Loucy (cell line): ENCODE data around the gene CDC42BPB.

Experiments used
- H2AFZ ChIP-seq: fragments of 200-600 bp; sonication (generic); 2 replicates; pipeline ENCODE4 v1.6.0; 2016; ENCODE audit warnings: antibody characterized with exemption, mild to moderate bottlenecking, low read length, moderate library complexity
- H3F3A ChIP-seq: fragments of 200-600 bp; 2 replicates; pipeline ENCODE4 v1.6.0; 2016; ENCODE audit warnings: antibody characterized with exemption, low read depth, mild to moderate bottlenecking
- H3K27me3 ChIP-seq: fragments of 200-600 bp; sonication (generic); 2 replicates; pipeline ENCODE4 v1.6.1; 2014; ENCODE audit warnings: low read length, mild to moderate bottlenecking; ENCODE audit not compliant: insufficient read depth, poor library complexity, severe bottlenecking
- H3K36me3 ChIP-seq: fragments of 200-600 bp; sonication (generic); 2 replicates; pipeline ENCODE4 v1.6.1; 2016; ENCODE audit warnings: low read length; ENCODE audit not compliant: insufficient read depth
- H3K4me1 ChIP-seq: fragments of 200-600 bp; sonication (generic); 2 replicates; pipeline ENCODE4 v1.5.1; 2014; ENCODE audit warnings: low read length, mild to moderate bottlenecking; ENCODE audit not compliant: insufficient read depth, poor library complexity, severe bottlenecking
- H3K4me2 ChIP-seq: fragments of 200-600 bp; sonication (generic); 2 replicates; pipeline ENCODE4 v1.6.0; 2014; ENCODE audit warnings: antibody characterized with exemption, low read length, low read depth, mild to moderate bottlenecking; ENCODE audit not compliant: poor library complexity, severe bottlenecking
- H3K4me3 ChIP-seq: fragments of 200-600 bp; sonication (generic); 2 replicates; pipeline ENCODE4 v1.5.1; 2014; ENCODE audit warnings: low read length, mild to moderate bottlenecking, mixed read lengths; ENCODE audit not compliant: poor library complexity, severe bottlenecking
- H3K79me2 ChIP-seq: fragments of 200-600 bp; sonication (generic); 2 replicates; pipeline ENCODE4 v1.6.1; 2014; ENCODE audit warnings: low read length; ENCODE audit not compliant: insufficient read depth
- H3K9ac ChIP-seq: fragments of 200-600 bp; sonication (generic); 2 replicates; pipeline ENCODE4 v1.6.0; 2014; ENCODE audit warnings: mild to moderate bottlenecking, low read depth, low read length, moderate library complexity; ENCODE audit not compliant: poor library complexity, severe bottlenecking
- H3K9me2 ChIP-seq: fragments of 200-600 bp; sonication (generic); replicated peaks from 2 replicates; pipeline ENCODE4 v1.6.1; 2016; ENCODE audit warnings: low read depth, low read length, mixed read lengths
- H3K9me3 ChIP-seq: fragments of 200-600 bp; sonication (generic); 2 replicates; pipeline ENCODE4 v1.6.1; 2014; ENCODE audit warnings: mild to moderate bottlenecking, antibody characterized with exemption, low read length, low read depth; ENCODE audit not compliant: insufficient read depth
- H4K20me1 ChIP-seq: fragments of 200-600 bp; sonication (generic); 2 replicates; pipeline ENCODE4 v1.6.0; 2014; ENCODE audit warnings: antibody characterized with exemption, low read length, mild to moderate bottlenecking; ENCODE audit not compliant: insufficient read depth, poor library complexity, severe bottlenecking
- EZH2phosphoT487 ChIP-seq: fragments of 200-600 bp; IDR thresholded peaks from 2 replicates; pipeline ENCODE4 v1.6.1; 2018; ENCODE audit warnings: antibody characterized with exemption, mild to moderate bottlenecking, moderate library complexity, borderline replicate concordance
- TF ChIP-seq, protein P1 (sequence below): fragments of 200-600 bp; sonication (generic); conservative IDR thresholded peaks from 2 replicates; pipeline ENCODE4 v1.5.1; 2014; ENCODE audit warnings: mild to moderate bottlenecking, antibody characterized with exemption, low read length

Gene CDC42BPB

DNA sequence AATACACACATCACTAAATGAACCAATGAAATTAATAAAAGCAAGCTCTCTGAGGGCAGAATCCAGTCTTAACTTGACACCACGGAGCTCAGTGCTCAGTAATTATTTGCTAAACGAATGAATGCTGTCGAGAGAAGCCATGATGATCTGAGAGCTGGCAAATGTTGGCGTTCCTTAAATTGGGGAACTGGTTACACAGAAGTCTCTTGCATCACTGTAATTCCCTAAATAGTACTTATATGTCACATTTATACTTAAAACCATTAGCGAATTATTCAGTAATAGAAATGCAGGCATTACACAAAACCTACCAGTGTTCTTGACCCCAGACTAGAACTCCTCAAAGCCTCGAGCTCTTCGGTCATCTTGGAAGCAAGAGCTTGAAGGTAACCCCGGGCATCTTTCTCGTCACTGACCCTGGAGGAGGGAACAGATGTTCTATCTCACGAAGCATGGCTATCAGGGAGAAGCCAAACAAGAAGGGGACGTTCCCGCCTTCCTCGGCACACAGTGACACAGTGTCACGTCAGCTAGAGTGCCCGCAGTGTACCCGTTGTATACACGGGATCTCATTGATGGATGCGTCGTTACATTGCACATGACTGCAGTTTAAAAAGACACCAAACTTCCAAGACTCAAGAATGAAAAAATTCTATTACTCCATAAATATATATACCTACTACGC is 91.2 kb downstream of the CDC42BPB start:
- no peak overlapping the region for H2AFZ ChIP-seq
- TF ChIP-seq, protein P1, sequence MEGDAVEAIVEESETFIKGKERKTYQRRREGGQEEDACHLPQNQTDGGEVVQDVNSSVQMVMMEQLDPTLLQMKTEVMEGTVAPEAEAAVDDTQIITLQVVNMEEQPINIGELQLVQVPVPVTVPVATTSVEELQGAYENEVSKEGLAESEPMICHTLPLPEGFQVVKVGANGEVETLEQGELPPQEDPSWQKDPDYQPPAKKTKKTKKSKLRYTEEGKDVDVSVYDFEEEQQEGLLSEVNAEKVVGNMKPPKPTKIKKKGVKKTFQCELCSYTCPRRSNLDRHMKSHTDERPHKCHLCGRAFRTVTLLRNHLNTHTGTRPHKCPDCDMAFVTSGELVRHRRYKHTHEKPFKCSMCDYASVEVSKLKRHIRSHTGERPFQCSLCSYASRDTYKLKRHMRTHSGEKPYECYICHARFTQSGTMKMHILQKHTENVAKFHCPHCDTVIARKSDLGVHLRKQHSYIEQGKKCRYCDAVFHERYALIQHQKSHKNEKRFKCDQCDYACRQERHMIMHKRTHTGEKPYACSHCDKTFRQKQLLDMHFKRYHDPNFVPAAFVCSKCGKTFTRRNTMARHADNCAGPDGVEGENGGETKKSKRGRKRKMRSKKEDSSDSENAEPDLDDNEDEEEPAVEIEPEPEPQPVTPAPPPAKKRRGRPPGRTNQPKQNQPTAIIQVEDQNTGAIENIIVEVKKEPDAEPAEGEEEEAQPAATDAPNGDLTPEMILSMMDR: no peak
- no peak for TF ChIP-seq EZH2phosphoT487
- no peaks in the 10 kb centered on the region for H4K20me1 ChIP-seq
- no peaks in the 10 kb centered on the region for H3K79me2 ChIP-seq
- no peak overlapping the region for H3K9ac ChIP-seq
- no peaks in the 10 kb centered on the region for H3F3A ChIP-seq
- no peak overlapping the region for H3K4me3 ChIP-seq
- no peaks in the 10 kb centered on the region for H3K9me2 ChIP-seq
- no peaks in the 10 kb centered on the region for H3K36me3 ChIP-seq
- H3K9me3 ChIP-seq: no peaks in the 10 kb centered on the region
- H3K4me2 ChIP-seq: no peak overlapping the region
- no peaks in the 10 kb centered on the region for H3K27me3 ChIP-seq
- H3K4me1 ChIP-seq: no peaks in the 10 kb centered on the region

DNA sequence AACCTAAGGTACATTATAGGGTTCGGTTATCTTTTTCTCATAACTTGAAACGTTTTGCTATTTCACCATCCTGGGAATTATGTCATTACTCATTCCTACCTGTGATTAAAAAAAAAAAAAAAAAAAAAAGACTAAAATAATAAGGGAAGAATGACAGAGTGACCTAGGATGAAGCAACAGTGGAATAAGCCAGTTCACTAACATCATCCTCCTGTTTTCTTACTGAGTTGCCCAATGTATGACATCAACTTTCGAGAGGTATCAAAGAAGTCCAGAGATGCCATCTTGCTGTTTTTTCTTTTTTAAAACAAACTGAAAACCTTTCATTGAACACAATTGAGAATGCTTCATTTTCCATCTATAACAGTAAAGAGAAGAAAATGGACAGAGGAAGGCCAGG is 92.1 kb downstream of the CDC42BPB start:
- H3K4me1 ChIP-seq: no peaks in the 10 kb centered on the region
- H3K9me3 ChIP-seq: no peaks in the 10 kb centered on the region
- no peak overlapping the region for H2AFZ ChIP-seq
- no peaks in the 10 kb centered on the region for H3K36me3 ChIP-seq
- H3K79me2 ChIP-seq: no peaks in the 10 kb centered on the region
- H3K9ac ChIP-seq: no peak overlapping the region
- no peak for TF ChIP-seq EZH2phosphoT487
- TF ChIP-seq, protein P1: no peak
- no peak overlapping the region for H3K4me3 ChIP-seq
- no peak overlapping the region for H3K4me2 ChIP-seq
- H4K20me1 ChIP-seq: no peaks in the 10 kb centered on the region
- no peaks in the 10 kb centered on the region for H3F3A ChIP-seq
- no peaks in the 10 kb centered on the region for H3K9me2 ChIP-seq
- no peaks in the 10 kb centered on the region for H3K27me3 ChIP-seq

DNA sequence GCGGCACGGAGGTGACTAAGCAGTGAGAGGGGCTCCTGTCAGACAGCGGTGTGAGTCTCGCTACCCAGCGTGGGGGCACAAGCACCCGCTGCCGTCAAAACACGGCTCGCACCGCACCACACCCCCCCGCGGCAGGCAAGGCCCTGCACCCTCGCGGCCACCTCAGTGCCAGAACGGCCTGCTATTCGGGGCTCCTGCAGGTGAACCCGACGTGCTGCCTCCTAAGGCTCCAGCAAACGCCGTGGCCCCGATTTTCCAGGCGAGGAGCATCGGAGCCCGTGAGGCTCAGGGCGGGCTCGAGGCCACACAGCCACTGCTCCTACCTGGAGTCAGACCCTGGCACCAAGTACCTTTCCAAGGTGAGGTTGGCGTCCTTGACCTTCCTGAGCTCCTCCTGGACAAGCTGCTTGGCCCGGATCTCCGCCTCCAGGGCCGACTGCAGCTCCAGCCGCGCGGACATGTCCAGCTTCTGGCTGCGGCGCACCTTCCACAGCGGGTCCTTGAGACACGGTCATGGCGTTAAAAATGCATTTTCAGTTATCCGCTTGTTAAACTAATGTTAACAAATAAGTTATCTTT is 93.1 kb downstream of the CDC42BPB start:
- H3K27me3 ChIP-seq: no peaks in the 10 kb centered on the region
- no peaks in the 10 kb centered on the region for H3K36me3 ChIP-seq

More for the DNA sequence above, 93.1 kb downstream of the CDC42BPB start:
- Histone ChIP-seq H3K9ac (no peak overlapping the region), H3K9me3 (no peaks in the 10 kb centered on the region), H3K9me2 (no peaks in the 10 kb centered on the region), H3K4me3 (no peak overlapping the region), H2AFZ (no peak overlapping the region), H3K4me1 (no peaks in the 10 kb centered on the region), H3K4me2 (no peak overlapping the region), H3F3A (no peaks in the 10 kb centered on the region), H4K20me1 (no peaks in the 10 kb centered on the region), H3K79me2 (no peaks in the 10 kb centered on the region)
- no peak for TF ChIP-seq EZH2phosphoT487
- TF ChIP-seq, protein P1: no peak
